HepG2 (cell line): ENCODE data around the gene SEC61B. TPM values are rescaled to one million over a fixed set of nuclear protein-coding genes. Genes with fewer than 3 reads are reported as not detected.

Experiments
- ATAC-seq: fragments of 200-7000 bp; cut with Tn5 transposase; 3 replicates; pipeline ENCODE4 v1.9.1; 2020; ENCODE audit warnings: mild to moderate bottlenecking, moderate library complexity
- BruUV-seq: library from RNA; stranded (reverse); fragments of 400-500 nt; replicated peaks from 2 replicates; lab custom pipeline; 2021; lab: Mats Ljungman, UMichigan
- CTCF ChIA-PET: fragments of 300-600 bp; formaldehyde crosslinking; extraction: SDS; loops from one replicate; lab custom pipeline; 2021; ENCODE audit warnings: low total read pairs, inconsistent platforms, low intra/inter-chr PET ratio; lab: Yijun Ruan, JAX
- POLR2A ChIA-PET: fragments of 350-600 bp; sonication (Branson Sonifier 250); formaldehyde crosslinking; loops from one replicate; lab custom pipeline; 2020; ENCODE audit warnings: antibody characterized with exemption, inconsistent platforms; lab: Yijun Ruan, JAX
- DNase-seq: peaks from one replicate; pipeline ENCODE4 v3.0.0-alpha.2; 2015; ENCODE audit warnings: low spot score
- FAIRE-seq: peaks from 3 replicates; lab custom pipeline; 2011; peaks lifted over from hg19 to GRCh38; lab: Jason Lieb, UNC
- H2AFZ ChIP-seq: one replicate; pipeline ENCODE4 v1.6.1; 2011; ENCODE audit warnings: low read length, inconsistent platforms
- H3K27ac ChIP-seq: fragments of 300-600 bp; 3 replicates; pipeline ENCODE4 v1.8.0; 2011; ENCODE audit warnings: mixed run types, mild to moderate bottlenecking, mixed read lengths, low read length, inconsistent platforms; ENCODE audit not compliant: insufficient read depth; ENCODE audit errors: extremely low read length
- H3K27me3 ChIP-seq, 2 experiments: fragments of 200-600 bp in 1 of 2; 2 replicates in 1 of 2; 3 replicates in 1 of 2; pipeline versions ENCODE4 v1.6.0 to v1.8.0; 2011; ENCODE audit warnings: low read length in 2 of 2, mild to moderate bottlenecking in 2 of 2, moderate library complexity in 2 of 2, inconsistent platforms in 1 of 2; ENCODE audit not compliant: insufficient read depth in 2 of 2, control insufficient read depth in 1 of 2
- H3K36me3 ChIP-seq, 2 experiments: fragments of 200-600 bp in 1 of 2; replicated peaks in 1 of 2; 2 replicates in 1 of 2; 3 replicates in 1 of 2; pipeline versions ENCODE4 v1.5.1 to v1.8.0; 2011; ENCODE audit warnings: low read length in 2 of 2, inconsistent platforms in 1 of 2; ENCODE audit not compliant: insufficient read depth in 2 of 2, control insufficient read depth in 1 of 2
- H3K4me1 ChIP-seq: 2 replicates; pipeline ENCODE4 v1.5.1; 2012; ENCODE audit warnings: low read length, inconsistent platforms; ENCODE audit not compliant: insufficient read depth
- H3K4me2 ChIP-seq: 2 replicates; pipeline ENCODE4 v1.6.0; 2011; ENCODE audit warnings: low read depth, low read length, inconsistent platforms
- H3K4me3 ChIP-seq, 3 experiments: fragments of 200-600 bp in 1 of 3; sonication (generic), shearing (Covaris generic) in 1 of 3; replicated peaks in 1 of 3; 2 replicates each; pipeline ENCODE4 v1.5.1; 2011 to 2016; ENCODE audit warnings: low read length in 3 of 3, inconsistent platforms in 2 of 3, low read depth in 2 of 3, mild to moderate bottlenecking in 2 of 3, control low read depth in 1 of 3, mixed read lengths in 1 of 3; ENCODE audit not compliant: insufficient read depth in 1 of 3
- H3K79me2 ChIP-seq: one replicate; pipeline ENCODE4 v1.6.1; 2011; ENCODE audit warnings: low read length, inconsistent platforms; ENCODE audit not compliant: insufficient read depth
- H3K9ac ChIP-seq: 2 replicates; pipeline ENCODE4 v1.6.0; 2011; ENCODE audit warnings: mild to moderate bottlenecking, low read depth, low read length, inconsistent platforms; ENCODE audit not compliant: insufficient read depth
- H3K9me3 ChIP-seq: 2 replicates; pipeline ENCODE4 v1.5.1; 2012; ENCODE audit warnings: mild to moderate bottlenecking, low read length
- H4K20me1 ChIP-seq: 2 replicates; pipeline ENCODE4 v1.6.0; 2011; ENCODE audit warnings: inconsistent platforms, mild to moderate bottlenecking, low read length, moderate library complexity; ENCODE audit not compliant: insufficient read depth
- ELF1 ChIP-seq: sonication (generic); formaldehyde crosslinking; IDR thresholded peaks from 2 replicates; pipeline ENCODE4 v1.4.0; 2020; ENCODE audit warnings: missing genetic modification reagents
- MNT ChIP-seq: fragments of 450-650 bp; IDR thresholded peaks from 2 replicates; pipeline ENCODE4 v1.6.1; 2016
- NR1H2 ChIP-seq: sonication (generic); formaldehyde crosslinking; IDR thresholded peaks from 2 replicates; pipeline ENCODE4 v1.8.1; 2022; ENCODE audit warnings: low read depth, missing genetic modification reagents, borderline replicate concordance
- WGBS: methylation state at CpG from one replicate; pipeline ENCODE4 v1.1.6; 2017; ENCODE audit warnings: low lambda C conversion rate; 5-methylcytosine and 5-hydroxymethylcytosine counted together
- in situ Hi-C: cut with HindIII; loops from 2 replicates; pipeline ENCODE4 v1.10.0; 2017; ENCODE audit warnings: low pct_unique_long_range_greater_than_20kb; ENCODE audit not compliant: extremely low pct_ligation_motif_present
- intact Hi-C: fragments of 100-400 bp; cut with micrococcal nuclease; formaldehyde crosslinking; loops from one replicate; pipeline ENCODE4 v1.10.0; 2022; ENCODE audit not compliant: unreplicated experiment
- polyA plus RNA-seq, 8 experiments: library from polyadenylated mRNA; depleted of rRNA in 3 of 8; stranded (reverse) in 7 of 8; unstranded in 1 of 8; fragments of >200 nt; fragmentation: Illumina TruSeq in 4 of 8; extraction: Trizol in 4 of 8; gene quantifications; 2 replicates each; pipeline versions ENCODE4 v1.2.1 to v1.2.3, GENCODE V29; 2011 to 2016; ENCODE audit warnings: low read depth in 4 of 8, missing spikeins in 1 of 8, mixed read lengths in 1 of 8; ENCODE audit not compliant: insufficient read depth in 1 of 8
- total RNA-seq, 5 experiments: library from RNA; depleted of rRNA; stranded (reverse); fragments of >200 nt; fragmentation: Illumina TruSeq; extraction: Trizol; gene quantifications; 2 replicates each; pipeline ENCODE4 v1.2.3, GENCODE V29; 2016; ENCODE audit warnings: low read depth in 1 of 5

The SEC61B gene
- total and polyA plus RNA-seq, 2 of the 13 experiments (the other 11 are each of a cell fraction or from before 2014, with no cell fraction given) = 191 to 368 TPM

- Histone ChIP-seq H3K9ac (no peak overlapping the region), H3K9me3 (no peaks in the 10 kb centered on the region), H3K79me2 (no peaks in the 10 kb centered on the region), H3K4me1 (peaks cover 33% of the 10 kb centered on the region), H3K36me3 (no peaks in the 10 kb centered on the region), H2AFZ (no peak overlapping the region), H3K27ac (no peak overlapping the region), H3K4me3 (no peak overlapping the region), H3K27me3 (peaks cover 0 to 19% of the 10 kb centered on the region in 2 experiments; a peak in 2 of 5 replicates), H4K20me1 (no peaks in the 10 kb centered on the region), H3K4me2 (peak overlapping the region; percentile 28; the same call in 1 of the 2 replicates)
- DNase-seq (no peak), FAIRE-seq (no peak), ATAC-seq (no peak)
- 34% methylated on average over 6 of the region's 9 CpGs for WGBS
- BruUV-seq = no TSS peak
- ChIA-PET POLR2A (no interaction called here), CTCF (no interaction called here)
- intact Hi-C loops (loop anchor here (5.0 to 10.0 kb wide), 2 partner anchors 84 to 627 kb away; no protein-coding TSS in a partner anchor), in situ Hi-C loops (loop anchor here (10.0 to 25.0 kb wide), 2 partner anchors 624 to 832 kb away; no protein-coding TSS in a partner anchor)
- TF ChIP-seq ELF1 = no peak
Measured at GRCh38 chr9:99180662-99181061, 41.4 kb upstream of the SEC61B start.

GRCh38 chr9:99181206-99181605 lies 40.9 kb upstream of the SEC61B start:
- CTCF ChIA-PET = no interaction called here
- no peaks in the 10 kb centered on the region for H3K9me3 ChIP-seq
- no peak for TF ChIP-seq NR1H2 (CRISPR knock-in tag)
- peak; percentile 92 for TF ChIP-seq MNT
- DNase-seq (no peak), ATAC-seq (no peak), FAIRE-seq (no peak)
- 74% methylated on average over 2 of the region's 2 CpGs for WGBS
- intact Hi-C loops (loop anchor here (5.0 to 10.0 kb wide), 2 partner anchors 84 to 626 kb away; no protein-coding TSS in a partner anchor), in situ Hi-C loops (loop anchor here (10.0 to 25.0 kb wide), 2 partner anchors 624 to 831 kb away; no protein-coding TSS in a partner anchor)
- no peak overlapping the region for H3K9ac ChIP-seq
- peaks cover 28% of the 10 kb centered on the region for H3K4me1 ChIP-seq
- peaks cover 0 to 23% of the 10 kb centered on the region in 2 experiments; a peak in 2 of 5 replicates for H3K27me3 ChIP-seq
- H3K36me3 ChIP-seq = no peaks in the 10 kb centered on the region
- H3K79me2 ChIP-seq = no peaks in the 10 kb centered on the region
- no peak overlapping the region for H3K4me2 ChIP-seq
- no peak overlapping the region for H3K27ac ChIP-seq
- POLR2A ChIA-PET = no interaction called here
- no peaks in the 10 kb centered on the region for H4K20me1 ChIP-seq
- no peak overlapping the region for H3K4me3 ChIP-seq
- BruUV-seq = no TSS peak
- no peak overlapping the region for H2AFZ ChIP-seq
